Measurements from ENCODE around the gene NEURL1. TPM values are rescaled to one million over a fixed set of nuclear protein-coding genes. Genes with fewer than 3 reads are reported as not detected.

Gene NEURL1
- total RNA-seq, 1 experiment from 2014 or later = 4.8 TPM

DNA sequence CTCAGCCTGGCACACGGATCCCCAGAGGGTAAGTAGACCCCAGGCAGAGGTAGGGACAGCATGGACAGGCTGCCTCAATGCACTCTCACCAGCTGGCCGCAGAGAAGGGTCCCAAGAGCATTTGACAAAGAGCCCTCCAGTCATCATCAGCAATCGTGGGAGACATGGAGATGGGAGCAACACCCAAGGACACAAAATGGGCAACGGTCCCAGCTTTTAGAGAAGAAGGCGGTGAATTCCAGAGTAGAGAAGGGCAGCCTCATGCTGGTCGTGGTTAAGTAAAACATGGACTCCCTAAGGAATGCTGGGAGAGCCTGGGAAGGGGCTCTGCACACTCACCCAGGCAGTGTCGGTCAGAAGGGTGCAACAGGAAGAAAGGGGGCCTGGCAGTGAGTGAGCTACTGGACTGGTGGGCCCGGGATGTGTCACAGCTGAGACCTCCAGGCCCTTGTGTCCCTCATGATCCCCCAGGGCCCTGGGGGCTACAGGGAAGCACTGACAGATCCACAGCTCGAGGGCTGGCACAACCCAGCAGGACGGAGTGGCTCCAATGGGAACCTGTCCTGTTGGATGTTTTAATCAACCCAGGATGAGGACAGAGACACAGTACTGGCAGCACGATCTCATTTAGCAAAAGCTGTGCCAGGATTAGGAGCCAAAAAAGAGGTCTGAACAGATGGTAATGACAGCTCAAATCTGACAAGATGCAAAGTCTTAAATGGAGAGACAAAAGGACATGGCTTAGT, 147.1 kb downstream of the NEURL1 start:
- Histone ChIP-seq H2AFZ (no peak overlapping the region), H3F3A (ENCODE audit: insufficient read depth, low read depth) (no peaks in the 10 kb centered on the region), H3K36me3 (ENCODE audit: low read depth) (no peaks in the 10 kb centered on the region), H3K79me2 (ENCODE audit: low read depth) (no peaks in the 10 kb centered on the region), H3K4me3 (no peak overlapping the region), H3K9me3 (ENCODE audit: insufficient read depth, low read depth) (no peaks in the 10 kb centered on the region), H3K27me3 (ENCODE audit: insufficient read depth, low read depth) (no peaks in the 10 kb centered on the region), H3K4me1 (replicated peaks; ENCODE audit: insufficient read depth) (no peaks in the 10 kb centered on the region), H4K20me1 (ENCODE audit: insufficient read depth) (no peaks in the 10 kb centered on the region), H3K9me2 (ENCODE audit: insufficient read depth) (no peaks in the 10 kb centered on the region), H3K27ac (no peak overlapping the region), H3K4me2 (no peak overlapping the region)
- TF ChIP-seq EZH2 (IDR thresholded peaks at IDR 0.05; ENCODE audit: low read depth) = no peak
- TF ChIP-seq CTCF (conservative IDR thresholded peaks at IDR 0.05) = no peak
- BruUV-seq (replicated peaks) = no TSS peak
- DNase-seq = no peak
- ChIA-PET POLR2A (ENCODE audit: unreplicated experiment) (no interaction called here), CTCF (no interaction called here)
- intact Hi-C loops (cut with micrococcal nuclease; ENCODE audit: unreplicated experiment) = no loop called here

GRCh38 chr10:103641326-103641725, 147.8 kb downstream of the NEURL1 start:
- H3K9me3 ChIP-seq (ENCODE audit: insufficient read depth, low read depth) = no peaks in the 10 kb centered on the region
- no peaks in the 10 kb centered on the region for H3K9me2 ChIP-seq (ENCODE audit: insufficient read depth)
- intact Hi-C loops (cut with micrococcal nuclease; ENCODE audit: unreplicated experiment) = no loop called here
- H3K79me2 ChIP-seq (ENCODE audit: low read depth) = no peaks in the 10 kb centered on the region
- no peaks in the 10 kb centered on the region for H4K20me1 ChIP-seq (ENCODE audit: insufficient read depth)
- ChIA-PET CTCF (no interaction called here), POLR2A (ENCODE audit: unreplicated experiment) (no interaction called here)
- H3K4me1 ChIP-seq (replicated peaks; ENCODE audit: insufficient read depth) = no peaks in the 10 kb centered on the region
- no peak for TF ChIP-seq EZH2 (IDR thresholded peaks at IDR 0.05; ENCODE audit: low read depth)
- no peak for TF ChIP-seq CTCF (conservative IDR thresholded peaks at IDR 0.05)
- H3K4me2 ChIP-seq = no peak overlapping the region
- H2AFZ ChIP-seq = no peak overlapping the region
- H3K27ac ChIP-seq = no peak overlapping the region
- BruUV-seq (replicated peaks) = no TSS peak
- no peaks in the 10 kb centered on the region for H3F3A ChIP-seq (ENCODE audit: insufficient read depth, low read depth)
- no peak for DNase-seq
- no peak overlapping the region for H3K4me3 ChIP-seq
- no peaks in the 10 kb centered on the region for H3K36me3 ChIP-seq (ENCODE audit: low read depth)
- H3K27me3 ChIP-seq (ENCODE audit: insufficient read depth, low read depth) = no peaks in the 10 kb centered on the region

Other genes starting within 250 kb of the NEURL1 start
- not detected in 2 replicates for gene RPEL1, start 247.8 kb upstream of the NEURL1 start, total RNA-seq (2021)
- 20.4 and 20.9 TPM in 2 replicates for gene INA, start 216.6 kb upstream of the NEURL1 start, total RNA-seq (2021)
- gene PCGF6, start 142.6 kb upstream of the NEURL1 start, total RNA-seq (2021) = 4.5 and 7.1 TPM in 2 replicates
- 3.9 and 4.2 TPM in 2 replicates for gene TAF5, start 125.7 kb upstream of the NEURL1 start, total RNA-seq (2021)
- 198 and 230 TPM in 2 replicates for gene ATP5MK, start 97.2 kb upstream of the NEURL1 start, total RNA-seq (2021)
- 20.4 and 20.5 TPM in 2 replicates for gene PDCD11, start 97.1 kb upstream of the NEURL1 start, total RNA-seq (2021)
- gene CALHM2, start 41.3 kb upstream of the NEURL1 start, total RNA-seq (2021) = 46.3 and 54.1 TPM in 2 replicates
- gene CALHM1, start 34.8 kb upstream of the NEURL1 start, total RNA-seq (2021) = not detected in 2 replicates
- gene CALHM3, start 14.5 kb upstream of the NEURL1 start, total RNA-seq (2021) = 12.5 and 13.1 TPM in 2 replicates